Measurements from ENCODE around the gene LRRC8D.

The LRRC8D gene

DNA sequence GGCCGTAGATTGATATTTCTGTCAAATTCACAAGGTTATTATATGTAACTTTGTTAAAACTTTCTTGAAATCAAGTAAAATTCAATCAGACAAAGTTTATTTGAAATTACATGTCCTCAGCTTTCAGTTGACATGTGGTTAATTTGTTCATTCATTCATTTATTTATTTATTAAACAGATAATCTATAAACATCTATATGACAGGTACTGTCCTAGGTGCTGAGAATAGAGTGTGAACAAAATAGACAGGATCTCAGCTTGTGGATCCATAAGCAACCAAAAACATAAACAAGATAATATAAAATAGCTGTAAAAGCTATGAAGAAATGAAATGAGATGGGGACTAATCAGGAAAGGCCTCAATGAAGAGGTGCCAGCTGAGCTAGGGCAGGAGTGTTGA, 72.0 kb downstream of the LRRC8D start:
- H3K27me3 ChIP-seq (ENCODE audit: control insufficient read depth, insufficient read depth, low read length) = no peaks in the 10 kb centered on the region
- no peaks in the 10 kb centered on the region for H3K9me3 ChIP-seq (ENCODE audit: control insufficient read depth, low read depth, low read length)
- H3K4me1 ChIP-seq (ENCODE audit: control insufficient read depth, low read depth, low read length) = no peaks in the 10 kb centered on the region
- no peak overlapping the region for H3K9ac ChIP-seq (ENCODE audit: low read length)
- H3K36me3 ChIP-seq (ENCODE audit: control insufficient read depth, low read depth, low read length) = no peaks in the 10 kb centered on the region
- H3K27ac ChIP-seq (ENCODE audit: low read length) = no peak overlapping the region
- H3K4me3 ChIP-seq (ENCODE audit: low read length) = no peak overlapping the region

- H3K36me3 ChIP-seq (ENCODE audit: control insufficient read depth, low read depth, low read length) = no peaks in the 10 kb centered on the region
- no peak overlapping the region for H3K4me3 ChIP-seq (ENCODE audit: low read length)
- H3K9ac ChIP-seq (ENCODE audit: low read length) = no peak overlapping the region
- H3K27me3 ChIP-seq (ENCODE audit: control insufficient read depth, insufficient read depth, low read length) = no peaks in the 10 kb centered on the region
- H3K4me1 ChIP-seq (ENCODE audit: control insufficient read depth, low read depth, low read length) = peaks cover 5% of the 10 kb centered on the region
- H3K9me3 ChIP-seq (ENCODE audit: control insufficient read depth, low read depth, low read length) = no peaks in the 10 kb centered on the region
- no peak overlapping the region for H3K27ac ChIP-seq (ENCODE audit: low read length)
Measured at GRCh38 chr1:89894210-89895201, 73.7 kb downstream of the LRRC8D start.

DNA sequence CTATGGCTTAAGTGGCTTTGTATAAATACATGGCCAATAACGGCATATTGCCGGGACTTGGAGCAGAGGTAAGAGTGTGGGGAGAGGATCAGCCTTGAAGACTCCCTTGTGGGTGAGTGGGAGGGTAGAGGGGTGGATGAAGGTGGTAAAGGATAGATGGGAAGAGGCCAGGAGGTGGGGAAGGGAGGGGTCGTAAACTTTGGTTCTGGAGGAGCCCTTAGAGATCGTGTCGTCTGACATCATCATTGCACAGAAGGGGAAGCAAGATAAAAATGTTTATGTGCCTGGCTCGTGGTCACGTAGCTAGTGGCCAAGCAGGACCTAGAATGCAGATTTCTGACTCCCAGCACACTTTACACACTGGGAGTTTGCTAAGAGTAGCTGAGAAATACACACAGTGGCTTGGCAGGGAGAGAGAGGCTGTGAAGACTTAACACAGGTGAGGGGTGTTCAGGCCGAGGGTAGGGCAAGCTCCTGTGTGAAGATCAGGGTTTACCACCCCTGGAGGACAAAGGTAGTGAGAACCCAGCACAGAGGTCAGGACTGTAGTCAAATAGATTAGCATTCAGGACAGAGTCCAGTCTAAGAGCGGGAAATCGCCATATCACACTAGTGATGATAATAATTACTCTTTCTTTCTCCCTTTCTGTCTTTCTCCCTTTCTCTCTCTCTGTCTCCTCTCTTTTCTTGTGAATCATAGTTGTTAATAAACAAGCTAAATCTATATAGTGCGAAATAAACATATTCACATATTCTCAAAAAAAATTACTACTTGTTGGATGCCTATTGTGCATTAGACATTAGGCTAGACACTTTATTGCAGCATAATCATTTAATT, 75.5 kb downstream of the LRRC8D start:
- Histone ChIP-seq H3K27me3 (ENCODE audit: control insufficient read depth, insufficient read depth, low read length) (no peaks in the 10 kb centered on the region), H3K36me3 (ENCODE audit: control insufficient read depth, low read depth, low read length) (no peaks in the 10 kb centered on the region), H3K4me3 (ENCODE audit: low read length) (no peak overlapping the region), H3K27ac (ENCODE audit: low read length) (no peak overlapping the region), H3K4me1 (ENCODE audit: control insufficient read depth, low read depth, low read length) (peaks cover 5% of the 10 kb centered on the region), H3K9ac (ENCODE audit: low read length) (no peak overlapping the region), H3K9me3 (ENCODE audit: control insufficient read depth, low read depth, low read length) (no peaks in the 10 kb centered on the region)

DNA sequence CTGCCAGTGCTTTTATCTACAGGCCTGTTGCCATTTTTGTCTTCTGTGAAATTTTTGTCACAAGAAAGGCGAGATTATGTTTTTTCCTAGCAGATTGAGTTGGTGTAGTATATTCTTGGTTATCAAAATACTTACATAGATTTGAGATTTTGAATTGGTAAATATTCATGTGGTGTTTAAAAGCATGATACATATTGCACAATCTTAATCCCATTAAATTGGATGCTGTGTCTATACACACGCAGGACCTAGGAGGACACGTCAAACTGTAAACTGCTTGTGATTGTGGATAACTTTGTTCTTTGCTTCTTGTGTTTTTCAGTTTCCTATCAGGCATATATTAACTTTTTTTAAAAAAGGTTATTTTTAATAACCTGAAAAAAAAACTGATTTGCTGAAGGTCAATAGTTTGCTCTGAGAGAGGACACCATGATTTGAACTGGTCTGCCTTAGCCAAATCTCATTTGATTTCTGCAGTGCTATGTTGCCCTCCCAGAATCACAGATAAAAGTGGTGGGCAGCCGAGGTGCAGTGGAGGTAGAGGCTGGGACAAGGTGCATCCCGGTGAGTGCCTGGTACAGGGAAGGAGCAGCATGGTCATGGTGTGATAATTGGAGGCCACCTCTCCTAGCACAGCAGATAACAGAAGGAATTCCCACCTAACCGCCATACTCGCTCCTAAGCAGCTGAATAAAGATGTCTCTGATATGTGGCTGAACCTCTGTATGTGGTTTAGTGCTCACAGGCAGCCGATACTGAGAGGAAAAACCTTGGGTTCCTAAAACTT, 76.7 kb downstream of the LRRC8D start:
- no peak overlapping the region for H3K4me3 ChIP-seq (ENCODE audit: low read length)
- no peak overlapping the region for H3K27ac ChIP-seq (ENCODE audit: low read length)
- H3K4me1 ChIP-seq (ENCODE audit: control insufficient read depth, low read depth, low read length) = peaks cover 5% of the 10 kb centered on the region
- H3K27me3 ChIP-seq (ENCODE audit: control insufficient read depth, insufficient read depth, low read length) = no peaks in the 10 kb centered on the region
- no peaks in the 10 kb centered on the region for H3K9me3 ChIP-seq (ENCODE audit: control insufficient read depth, low read depth, low read length)
- no peaks in the 10 kb centered on the region for H3K36me3 ChIP-seq (ENCODE audit: control insufficient read depth, low read depth, low read length)
- H3K9ac ChIP-seq (ENCODE audit: low read length) = no peak overlapping the region

DNA sequence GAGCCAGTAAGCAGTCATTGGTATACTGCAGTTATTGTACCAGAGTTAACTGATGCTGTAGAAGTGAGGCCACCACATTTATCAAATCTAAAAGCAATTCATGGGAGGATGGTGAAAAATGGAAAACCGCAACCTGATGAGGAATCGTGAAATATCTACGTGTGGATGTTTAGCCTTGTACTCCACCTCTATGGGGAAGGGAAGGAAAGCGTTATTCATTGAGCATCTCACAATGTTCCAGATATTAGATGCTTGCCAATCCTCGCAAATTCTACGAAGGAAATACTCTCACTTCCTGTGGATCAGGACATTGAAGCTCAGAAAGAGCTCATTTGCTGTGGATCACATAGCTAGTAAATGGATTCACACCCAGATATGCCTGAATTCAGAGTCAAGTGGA, 77.3 kb downstream of the LRRC8D start:
- Histone ChIP-seq H3K9ac (ENCODE audit: low read length) (no peak overlapping the region), H3K27ac (ENCODE audit: low read length) (no peak overlapping the region), H3K9me3 (ENCODE audit: control insufficient read depth, low read depth, low read length) (no peaks in the 10 kb centered on the region), H3K27me3 (ENCODE audit: control insufficient read depth, insufficient read depth, low read length) (no peaks in the 10 kb centered on the region), H3K36me3 (ENCODE audit: control insufficient read depth, low read depth, low read length) (no peaks in the 10 kb centered on the region), H3K4me3 (ENCODE audit: low read length) (no peak overlapping the region), H3K4me1 (ENCODE audit: control insufficient read depth, low read depth, low read length) (peaks cover 5% of the 10 kb centered on the region)

DNA sequence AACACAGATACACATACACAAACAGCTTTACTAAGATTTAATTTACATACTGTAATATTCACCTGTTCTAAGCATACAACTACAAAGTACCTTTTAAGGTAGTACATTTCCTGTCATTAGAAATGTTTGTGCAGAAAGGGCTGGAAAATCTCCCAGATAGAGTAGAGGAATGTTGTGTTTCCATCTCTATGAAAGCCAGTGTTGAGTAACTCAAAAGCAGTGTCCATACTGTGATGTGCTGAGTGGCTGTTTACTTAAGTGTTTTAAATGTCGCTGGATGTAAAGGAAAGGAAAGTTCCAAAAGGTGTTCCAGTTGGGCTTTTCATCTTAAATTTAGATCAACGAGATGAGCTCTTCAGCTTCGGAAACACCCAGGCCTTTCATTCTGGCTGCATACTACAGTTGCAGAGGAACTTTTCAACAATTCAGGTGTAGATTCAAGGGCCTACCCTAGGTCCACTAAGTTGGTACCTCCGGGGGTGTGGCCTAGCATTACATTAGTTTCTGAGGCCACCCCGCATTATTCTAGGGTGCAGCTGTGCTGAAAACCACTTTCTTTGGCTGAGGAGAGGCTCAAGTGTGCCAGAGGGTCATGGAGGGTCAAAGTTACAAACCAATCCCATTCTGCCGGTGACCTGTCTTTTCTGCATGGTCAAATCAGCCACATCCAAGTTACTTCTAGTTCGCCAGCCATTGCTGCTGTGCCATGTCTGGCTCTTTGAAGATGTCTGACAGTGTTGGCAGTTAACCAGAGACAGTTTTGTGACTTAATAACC, 78.1 kb downstream of the LRRC8D start:
- Histone ChIP-seq H3K27me3 (ENCODE audit: control insufficient read depth, insufficient read depth, low read length) (no peaks in the 10 kb centered on the region), H3K27ac (ENCODE audit: low read length) (no peak overlapping the region), H3K9ac (ENCODE audit: low read length) (no peak overlapping the region), H3K9me3 (ENCODE audit: control insufficient read depth, low read depth, low read length) (no peaks in the 10 kb centered on the region), H3K4me3 (ENCODE audit: low read length) (no peak overlapping the region), H3K36me3 (ENCODE audit: control insufficient read depth, low read depth, low read length) (no peaks in the 10 kb centered on the region), H3K4me1 (ENCODE audit: control insufficient read depth, low read depth, low read length) (peaks cover 10% of the 10 kb centered on the region)

GRCh38 chr1:89900323-89900722, 79.5 kb downstream of the LRRC8D start:
- Histone ChIP-seq H3K9ac (ENCODE audit: low read length) (no peak overlapping the region), H3K9me3 (ENCODE audit: control insufficient read depth, low read depth, low read length) (no peaks in the 10 kb centered on the region), H3K27me3 (ENCODE audit: control insufficient read depth, insufficient read depth, low read length) (no peaks in the 10 kb centered on the region), H3K4me3 (ENCODE audit: low read length) (no peak overlapping the region), H3K36me3 (ENCODE audit: control insufficient read depth, low read depth, low read length) (no peaks in the 10 kb centered on the region), H3K4me1 (ENCODE audit: control insufficient read depth, low read depth, low read length) (peaks cover 24% of the 10 kb centered on the region), H3K27ac (ENCODE audit: low read length) (no peak overlapping the region)

GRCh38 chr1:89900791-89901708, 80.2 kb downstream of the LRRC8D start:
- Histone ChIP-seq H3K4me3 (ENCODE audit: low read length) (no peak overlapping the region), H3K36me3 (ENCODE audit: control insufficient read depth, low read depth, low read length) (no peaks in the 10 kb centered on the region), H3K9ac (ENCODE audit: low read length) (no peak overlapping the region), H3K27me3 (ENCODE audit: control insufficient read depth, insufficient read depth, low read length) (no peaks in the 10 kb centered on the region), H3K9me3 (ENCODE audit: control insufficient read depth, low read depth, low read length) (no peaks in the 10 kb centered on the region), H3K27ac (ENCODE audit: low read length) (no peak overlapping the region), H3K4me1 (ENCODE audit: control insufficient read depth, low read depth, low read length) (peaks cover 32% of the 10 kb centered on the region)

- Histone ChIP-seq H3K36me3 (ENCODE audit: control insufficient read depth, low read depth, low read length) (no peaks in the 10 kb centered on the region), H3K4me1 (ENCODE audit: control insufficient read depth, low read depth, low read length) (peaks cover 40% of the 10 kb centered on the region), H3K9ac (ENCODE audit: low read length) (no peak overlapping the region), H3K27me3 (ENCODE audit: control insufficient read depth, insufficient read depth, low read length) (no peaks in the 10 kb centered on the region), H3K9me3 (ENCODE audit: control insufficient read depth, low read depth, low read length) (no peaks in the 10 kb centered on the region), H3K27ac (ENCODE audit: low read length) (no peak overlapping the region), H3K4me3 (ENCODE audit: low read length) (no peak overlapping the region)
Measured at GRCh38 chr1:89901957-89902669, 81.3 kb downstream of the LRRC8D start.
